ENCODE data around the gene PLCD3. TPM values are rescaled to one million over a fixed set of nuclear protein-coding genes. Genes with fewer than 3 reads are reported as not detected.

The PLCD3 gene
- total and polyA plus RNA-seq, 2 donors (not counting 1 experiment from before 2014, with no cell fraction given) = 32.8 to 59.8 TPM

DNA sequence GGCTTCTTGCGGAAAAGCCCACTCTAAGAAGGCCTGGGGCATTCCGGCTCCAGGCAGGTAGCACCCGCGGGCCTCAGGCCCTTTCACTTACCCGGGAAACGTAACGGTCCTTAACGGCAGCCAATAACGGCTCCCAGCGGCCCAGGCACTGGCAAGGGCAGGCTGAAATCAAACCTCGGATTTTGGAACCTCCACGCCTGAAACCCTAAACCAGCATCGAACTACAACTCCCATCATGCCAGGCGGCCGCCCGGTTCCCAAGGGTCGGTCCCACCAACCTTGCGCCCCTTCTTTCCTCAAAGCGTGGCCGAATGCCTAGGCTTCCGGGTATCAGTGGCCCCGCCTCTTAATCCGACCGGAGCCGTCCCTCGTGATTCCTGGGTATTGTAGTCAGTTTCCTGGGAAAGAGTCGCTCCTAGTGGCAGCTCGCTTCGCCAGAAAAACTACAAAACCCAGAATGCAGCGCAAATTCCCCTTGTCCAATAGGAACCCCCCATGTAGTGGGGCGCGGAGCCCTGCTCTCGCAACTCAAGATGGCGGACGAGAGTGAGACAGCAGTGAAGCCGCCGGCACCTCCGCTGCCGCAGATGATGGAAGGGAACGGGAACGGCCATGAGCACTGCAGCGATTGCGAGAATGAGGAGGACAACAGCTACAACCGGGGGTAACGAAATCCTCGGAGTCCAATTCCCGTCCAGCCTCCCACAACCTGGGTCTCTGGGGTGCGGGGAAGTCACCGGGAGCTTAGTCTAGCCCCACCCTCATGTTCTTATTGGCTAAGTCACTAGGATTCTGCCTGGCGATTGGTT lies 71.3 kb downstream of the PLCD3 start, which contains the start of gene NMT1:
Gene NMT1, plus strand, starts transcription at position 521 of the 809 bp plus-strand sequence. Its CDS starts 13 bp downstream, at position 534.
- peaks cover 56% of the 10 kb centered on the region for H3K79me2 ChIP-seq (ENCODE audit: control insufficient read depth, insufficient read depth, low read length)
- peak; percentile 99 to 100 for DNase-seq (ENCODE audit: low read depth in 2 of 2)
- peaks cover 11% of the 10 kb centered on the region for H3K4me1 ChIP-seq (ENCODE audit: control insufficient read depth, extremely low read depth, insufficient read depth, low read length)
- peak within 1 kb of the TSS; percentile 96 for H3K4me2 ChIP-seq (ENCODE audit: extremely low read depth, insufficient read depth, low read length)
- H3K9ac ChIP-seq (ENCODE audit: insufficient read depth, low read length) = peak within 1 kb of the TSS; percentile 91
- no peaks in the 10 kb centered on the region for H4K20me1 ChIP-seq (ENCODE audit: control insufficient read depth, extremely low read depth, insufficient read depth, low read length)
- H3K9me3 ChIP-seq (ENCODE audit: control insufficient read depth, insufficient read depth, low read depth, low read length) = no peaks in the 10 kb centered on the region
- H3K4me3 ChIP-seq (replicated peaks in 1 of 4; ENCODE audit: control extremely low read depth in 1 of 4, insufficient read depth in 1 of 4, low read depth in 3 of 4, low read length in 4 of 4) = peak within 1 kb of the TSS; percentile 69 to 98 (median 84)
- peak within 1 kb of the TSS; percentile 97 for H3K27ac ChIP-seq (ENCODE audit: insufficient read depth, low read length)
- peak within 1 kb of the TSS; percentile 93 for H2AFZ ChIP-seq (ENCODE audit: low read length)
- no peaks in the 10 kb centered on the region for H3K27me3 ChIP-seq (ENCODE audit: control insufficient read depth, insufficient read depth, low read length)
- TF ChIP-seq EZH2 (IDR thresholded peaks at IDR 0.05; ENCODE audit: low read length, missing control alignments) = no peak
- TF ChIP-seq, protein P1, sequence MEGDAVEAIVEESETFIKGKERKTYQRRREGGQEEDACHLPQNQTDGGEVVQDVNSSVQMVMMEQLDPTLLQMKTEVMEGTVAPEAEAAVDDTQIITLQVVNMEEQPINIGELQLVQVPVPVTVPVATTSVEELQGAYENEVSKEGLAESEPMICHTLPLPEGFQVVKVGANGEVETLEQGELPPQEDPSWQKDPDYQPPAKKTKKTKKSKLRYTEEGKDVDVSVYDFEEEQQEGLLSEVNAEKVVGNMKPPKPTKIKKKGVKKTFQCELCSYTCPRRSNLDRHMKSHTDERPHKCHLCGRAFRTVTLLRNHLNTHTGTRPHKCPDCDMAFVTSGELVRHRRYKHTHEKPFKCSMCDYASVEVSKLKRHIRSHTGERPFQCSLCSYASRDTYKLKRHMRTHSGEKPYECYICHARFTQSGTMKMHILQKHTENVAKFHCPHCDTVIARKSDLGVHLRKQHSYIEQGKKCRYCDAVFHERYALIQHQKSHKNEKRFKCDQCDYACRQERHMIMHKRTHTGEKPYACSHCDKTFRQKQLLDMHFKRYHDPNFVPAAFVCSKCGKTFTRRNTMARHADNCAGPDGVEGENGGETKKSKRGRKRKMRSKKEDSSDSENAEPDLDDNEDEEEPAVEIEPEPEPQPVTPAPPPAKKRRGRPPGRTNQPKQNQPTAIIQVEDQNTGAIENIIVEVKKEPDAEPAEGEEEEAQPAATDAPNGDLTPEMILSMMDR (conservative IDR thresholded peaks at IDR 0.05 in 1 of 2, IDR thresholded peaks at IDR 0.05 in 1 of 2; ENCODE audit: low read depth in 1 of 2, low read length in 2 of 2) = no peak
- no peaks in the 10 kb centered on the region for H3K36me3 ChIP-seq (ENCODE audit: control insufficient read depth, insufficient read depth, low read length)

DNA sequence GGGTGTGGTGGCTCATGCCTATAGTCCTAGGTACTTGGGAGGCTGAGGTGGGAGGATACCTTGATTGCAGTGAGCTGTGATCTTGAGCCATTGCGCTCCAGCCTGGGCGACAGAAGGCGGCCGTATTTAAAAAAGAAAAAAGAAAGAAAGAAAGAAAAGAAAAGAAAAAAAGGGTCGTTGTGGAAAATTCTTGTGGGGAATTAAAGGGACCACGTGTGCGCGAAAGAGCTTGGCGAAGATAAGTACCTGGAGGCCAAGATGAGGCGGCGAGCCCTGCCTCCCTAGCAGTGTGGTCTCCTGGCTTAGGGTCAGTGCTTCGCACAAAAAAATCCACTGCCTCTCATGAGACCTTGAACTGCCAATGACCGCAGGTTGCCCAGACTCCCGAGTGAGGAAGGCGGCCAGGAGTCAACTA lies 71.9 kb downstream of the PLCD3 start:
- H4K20me1 ChIP-seq (ENCODE audit: control insufficient read depth, extremely low read depth, insufficient read depth, low read length) = no peaks in the 10 kb centered on the region
- H3K4me3 ChIP-seq (replicated peaks in 1 of 4; ENCODE audit: control extremely low read depth in 1 of 4, insufficient read depth in 1 of 4, low read depth in 3 of 4, low read length in 4 of 4) = peak overlapping the region; percentile 69 to 98 (median 84)
- no peak for DNase-seq (ENCODE audit: low read depth in 2 of 2)
- H3K9ac ChIP-seq (ENCODE audit: insufficient read depth, low read length) = peak overlapping the region; percentile 73
- TF ChIP-seq, protein P1 (conservative IDR thresholded peaks at IDR 0.05 in 1 of 2, IDR thresholded peaks at IDR 0.05 in 1 of 2; ENCODE audit: low read depth in 1 of 2, low read length in 2 of 2) = no peak
- TF ChIP-seq EZH2 (IDR thresholded peaks at IDR 0.05; ENCODE audit: low read length, missing control alignments) = no peak
- H3K36me3 ChIP-seq (ENCODE audit: control insufficient read depth, insufficient read depth, low read length) = no peaks in the 10 kb centered on the region
- H3K27me3 ChIP-seq (ENCODE audit: control insufficient read depth, insufficient read depth, low read length) = no peaks in the 10 kb centered on the region
- H3K4me2 ChIP-seq (ENCODE audit: extremely low read depth, insufficient read depth, low read length) = peak overlapping the region; percentile 88
- H2AFZ ChIP-seq (ENCODE audit: low read length) = peak overlapping the region; percentile 84
- peaks cover 50% of the 10 kb centered on the region for H3K79me2 ChIP-seq (ENCODE audit: control insufficient read depth, insufficient read depth, low read length)
- H3K4me1 ChIP-seq (ENCODE audit: control insufficient read depth, extremely low read depth, insufficient read depth, low read length) = peaks cover 11% of the 10 kb centered on the region
- H3K9me3 ChIP-seq (ENCODE audit: control insufficient read depth, insufficient read depth, low read depth, low read length) = no peaks in the 10 kb centered on the region
- H3K27ac ChIP-seq (ENCODE audit: insufficient read depth, low read length) = peak overlapping the region; percentile 97

Other genes starting within 250 kb of the PLCD3 start
- 74.0 and 88.0 TPM in 2 replicates for gene EFTUD2, start 233.1 kb downstream of the PLCD3 start, total RNA-seq
- gene EFTUD2, start 233.1 kb downstream of the PLCD3 start, polyA plus RNA-seq = 154 and 201 TPM in 2 replicates
- 0.26 and 1.3 TPM in 2 replicates for gene GFAP, start 217.0 kb downstream of the PLCD3 start, total RNA-seq
- gene GFAP, start 217.0 kb downstream of the PLCD3 start, polyA plus RNA-seq = 0.31 and 0.32 TPM in 2 replicates
- under 0.01 and 0.99 TPM in 2 replicates for gene KIF18B, start 184.7 kb downstream of the PLCD3 start, total RNA-seq
- 2.5 and 13.5 TPM in 2 replicates for gene KIF18B, start 184.7 kb downstream of the PLCD3 start, polyA plus RNA-seq
- gene C1QL1, start 164.2 kb downstream of the PLCD3 start, total RNA-seq = 1.3 and 1.8 TPM in 2 replicates
- gene C1QL1, start 164.2 kb downstream of the PLCD3 start, polyA plus RNA-seq = 0.53 and 1.0 TPM in 2 replicates
- 39.8 and 41.5 TPM in 2 replicates for gene DCAKD, start 80.9 kb downstream of the PLCD3 start, total RNA-seq
- gene DCAKD, start 80.9 kb downstream of the PLCD3 start, polyA plus RNA-seq = 21.8 TPM in 2 replicates
- gene NMT1, start 71.2 kb downstream of the PLCD3 start, total RNA-seq = 73.2 and 124 TPM in 2 replicates
- gene NMT1, start 71.2 kb downstream of the PLCD3 start, polyA plus RNA-seq = 46.2 and 57.1 TPM in 2 replicates
- 7.7 and 18.0 TPM in 2 replicates for gene ACBD4, start 3.2 kb upstream of the PLCD3 start, total RNA-seq
- 3.0 and 3.4 TPM in 2 replicates for gene ACBD4, start 3.2 kb upstream of the PLCD3 start, polyA plus RNA-seq
- 9.9 and 10.3 TPM in 2 replicates for gene HEXIM1, start 16.0 kb upstream of the PLCD3 start, total RNA-seq
- gene HEXIM1, start 16.0 kb upstream of the PLCD3 start, polyA plus RNA-seq = 11.7 and 12.4 TPM in 2 replicates
- gene HEXIM2, start 29.4 kb upstream of the PLCD3 start, total RNA-seq = 12.8 and 18.7 TPM in 2 replicates
- 1.9 and 2.7 TPM in 2 replicates for gene HEXIM2, start 29.4 kb upstream of the PLCD3 start, polyA plus RNA-seq
- gene FMNL1, start 89.4 kb upstream of the PLCD3 start, total RNA-seq = 2.8 and 3.1 TPM in 2 replicates
- 1.1 and 1.9 TPM in 2 replicates for gene FMNL1, start 89.4 kb upstream of the PLCD3 start, polyA plus RNA-seq
- not detected in 2 replicates for gene SPATA32, start 129.6 kb upstream of the PLCD3 start, total RNA-seq
- not detected in 2 replicates for gene SPATA32, start 129.6 kb upstream of the PLCD3 start, polyA plus RNA-seq
- 3.6 TPM in 2 replicates for gene MAP3K14, start 184.5 kb upstream of the PLCD3 start, total RNA-seq
- 3.9 and 5.2 TPM in 2 replicates for gene MAP3K14, start 184.5 kb upstream of the PLCD3 start, polyA plus RNA-seq